Esophagus (tissue), 2 donors: Measurements from ENCODE around the gene PFN3. TPM values are rescaled to one million over a fixed set of nuclear protein-coding genes. Genes with fewer than 3 reads are reported as not detected.
A peak's percentile ranks its signal among the peaks of the same experiment; 100 is the strongest.

Experiments
- H3K27ac ChIP-seq, 2 donors: one replicate each; pipeline ENCODE4 v1.5.1; 2013; ENCODE audit warnings: low read depth in 2 of 2, mild to moderate bottlenecking in 2 of 2, inconsistent platforms in 1 of 2, low read length in 1 of 2, moderate library complexity in 1 of 2
- H3K27me3 ChIP-seq, 2 donors: one replicate each; pipeline ENCODE4 v1.6.1; 2013; ENCODE audit warnings: low read length in 2 of 2, control low read depth in 1 of 2, mild to moderate bottlenecking in 1 of 2; ENCODE audit not compliant: insufficient read depth in 2 of 2, control insufficient read depth in 1 of 2
- H3K36me3 ChIP-seq, 2 donors: one replicate each; pipeline ENCODE4 v1.6.1; 2013; ENCODE audit warnings: low read length in 1 of 2; ENCODE audit not compliant: control insufficient read depth in 2 of 2, insufficient read depth in 2 of 2
- H3K4me1 ChIP-seq, 2 donors: one replicate each; pipeline ENCODE4 v1.6.1; 2013; ENCODE audit warnings: low read length in 1 of 2; ENCODE audit not compliant: control insufficient read depth in 2 of 2, insufficient read depth in 2 of 2
- H3K4me3 ChIP-seq, 2 donors: one replicate each; pipeline ENCODE4 v1.5.1; 2013; ENCODE audit warnings: low read length in 2 of 2, mild to moderate bottlenecking in 2 of 2, low read depth in 1 of 2, moderate library complexity in 1 of 2
- H3K9me3 ChIP-seq, 2 donors: one replicate each; pipeline ENCODE4 v1.6.1; 2013; ENCODE audit warnings: mild to moderate bottlenecking in 2 of 2, low read depth in 1 of 2, low read length in 1 of 2, moderate library complexity in 1 of 2; ENCODE audit not compliant: control insufficient read depth in 2 of 2, insufficient read depth in 1 of 2
- WGBS, 2 donors: extraction: QIAGEN DNeasy Blood & Tissue Kit; methylation state at CpG; one replicate each; pipeline ENCODE4 v1.1.7; 2013; 5-methylcytosine and 5-hydroxymethylcytosine counted together
- polyA plus RNA-seq, 2 donors: library from polyadenylated mRNA; stranded (reverse); fragments of 200-250 nt; gene quantifications; one replicate each; pipeline ENCODE4 v1.2.3, GENCODE V29; 2013
- donor health status: healthy with polysubstance abuse.
- donor health status: Bipolar disorder and iron deficiency.

PFN3 gene
- polyA plus RNA-seq, 2 donors: 0.21 TPM; not detected in 1

GRCh38 chr5:177431317-177432142, 31.1 kb upstream of the PFN3 start:
- Histone ChIP-seq H3K4me3 (no peak overlapping the region), H3K36me3 (peaks cover 0 to 36% of the 10 kb centered on the region in 2 donors), H3K27ac (peak overlapping the region; percentile 37 to 73), H3K27me3 (no peaks in the 10 kb centered on the region), H3K4me1 (peaks cover 7 to 44% of the 10 kb centered on the region in 2 donors), H3K9me3 (no peaks in the 10 kb centered on the region)
- 50 to 58% methylated on average over 29 of the region's 29 CpGs for WGBS, 2 donors

- H3K9me3 ChIP-seq: no peaks in the 10 kb centered on the region
- 63 to 81% methylated on average over 7 of the region's 7 CpGs for WGBS, 2 donors
- H3K36me3 ChIP-seq: peaks cover 0 to 35% of the 10 kb centered on the region in 2 donors
- no peaks in the 10 kb centered on the region for H3K27me3 ChIP-seq
- H3K4me3 ChIP-seq: no peak overlapping the region
- H3K4me1 ChIP-seq: peaks cover 7 to 44% of the 10 kb centered on the region in 2 donors
- peak overlapping the region in 1 of 2 donors; percentile 73 for H3K27ac ChIP-seq
Measured at GRCh38 chr5:177430972-177431316, 30.5 kb upstream of the PFN3 start.

DNA sequence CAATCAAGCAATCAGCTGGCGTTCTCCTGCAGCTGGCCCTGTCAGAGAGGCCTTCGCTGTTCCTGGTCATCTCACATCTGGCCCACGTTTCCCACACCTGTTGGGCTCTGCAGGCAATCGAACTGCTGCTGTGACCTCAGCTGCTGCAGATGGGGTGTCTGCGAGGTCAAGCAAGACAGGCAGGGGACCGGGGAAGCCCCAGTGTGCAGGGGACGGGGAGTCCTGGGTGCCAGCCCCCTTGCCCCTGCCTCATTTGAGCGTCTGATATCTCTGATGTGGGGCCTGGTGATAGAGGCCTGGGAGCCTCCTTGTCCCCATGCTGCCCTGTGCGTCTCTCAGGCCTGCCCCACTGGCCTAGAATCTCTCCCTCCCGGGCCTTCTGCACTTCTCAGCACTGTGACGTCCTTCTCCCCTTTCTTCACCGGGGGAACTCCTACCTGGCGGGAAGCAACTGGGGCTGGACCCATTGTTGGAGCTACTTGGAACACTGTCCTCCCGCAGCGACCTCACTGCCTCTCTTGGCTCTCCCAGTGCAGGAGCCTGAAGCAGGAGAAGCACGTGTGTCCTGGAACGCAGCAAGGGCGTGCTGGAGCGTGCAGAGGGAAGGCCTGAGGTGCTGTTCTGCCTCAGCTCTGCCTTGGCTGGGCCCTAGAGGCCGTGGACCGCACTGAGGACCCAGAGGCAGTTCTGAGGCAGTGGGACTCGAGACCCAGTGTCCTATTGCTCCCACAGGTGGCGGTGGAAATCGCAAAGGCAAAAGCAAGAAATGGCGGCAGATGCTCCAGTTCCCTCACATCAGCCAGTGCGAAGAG, 29.9 kb upstream of the PFN3 start:
- H3K4me1 ChIP-seq: peaks cover 7 to 44% of the 10 kb centered on the region in 2 donors
- peak overlapping the region in 1 of 2 donors; percentile 73 for H3K27ac ChIP-seq
- 57 to 64% methylated on average over 26 of the region's 26 CpGs for WGBS, 2 donors
- no peak overlapping the region for H3K4me3 ChIP-seq
- H3K27me3 ChIP-seq: no peaks in the 10 kb centered on the region
- no peaks in the 10 kb centered on the region for H3K9me3 ChIP-seq
- peaks cover 0 to 32% of the 10 kb centered on the region in 2 donors for H3K36me3 ChIP-seq

DNA sequence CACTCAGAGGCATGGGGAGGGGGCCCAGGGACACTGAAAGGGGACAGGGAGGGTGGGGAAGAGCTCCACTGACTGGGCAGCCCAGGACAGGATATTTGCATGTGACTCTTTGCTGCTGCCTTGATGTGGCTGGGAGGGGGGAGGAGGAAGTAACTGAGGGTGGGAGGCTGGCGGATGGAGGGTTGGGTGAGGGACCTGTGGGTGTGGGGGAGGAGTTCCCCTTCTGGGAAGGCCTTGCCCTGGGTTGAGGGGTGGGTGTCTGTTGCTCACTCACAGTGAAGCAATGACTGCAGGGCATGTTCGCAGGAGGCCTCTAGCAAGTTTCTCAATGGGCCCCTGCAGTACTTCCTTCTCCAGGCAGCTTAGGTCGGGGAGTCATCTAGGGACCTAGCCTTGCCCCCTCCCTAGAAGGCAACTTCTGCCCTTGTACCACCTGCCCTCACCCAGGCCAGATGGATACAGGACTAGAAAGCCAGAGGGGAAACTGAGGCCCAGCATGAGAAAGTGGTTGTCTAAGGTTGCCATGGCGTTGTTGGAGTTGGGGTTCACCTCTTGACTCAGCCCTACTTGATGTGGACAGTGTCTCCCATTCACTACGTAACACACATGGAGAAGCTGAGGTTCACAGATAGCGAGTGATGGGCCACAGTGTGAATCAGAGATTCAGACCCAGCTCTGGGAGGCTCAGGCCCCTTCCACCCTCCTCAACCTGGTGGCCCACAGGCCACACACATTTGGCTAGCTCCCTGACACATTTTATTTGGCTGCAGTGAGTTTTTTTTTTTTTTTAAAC, 29.0 kb upstream of the PFN3 start:
- 69 to 71% methylated on average over 6 of the region's 6 CpGs for WGBS, 2 donors
- H3K27me3 ChIP-seq: no peaks in the 10 kb centered on the region
- H3K36me3 ChIP-seq: peaks cover 0 to 27% of the 10 kb centered on the region in 2 donors
- H3K4me1 ChIP-seq: peaks cover 7 to 44% of the 10 kb centered on the region in 2 donors
- no peaks in the 10 kb centered on the region for H3K9me3 ChIP-seq
- H3K4me3 ChIP-seq: no peak overlapping the region
- H3K27ac ChIP-seq: peak overlapping the region; percentile 29 to 48

- Histone ChIP-seq H3K36me3 (peaks cover 0 to 21% of the 10 kb centered on the region in 2 donors), H3K27me3 (no peaks in the 10 kb centered on the region), H3K27ac (peak overlapping the region; percentile 29 to 48), H3K4me3 (no peak overlapping the region), H3K4me1 (peaks cover 7 to 39% of the 10 kb centered on the region in 2 donors), H3K9me3 (no peaks in the 10 kb centered on the region)
- WGBS, 2 donors: 76% methylated on average over 10 of the region's 10 CpGs
Measured at GRCh38 chr5:177428574-177429217, 28.2 kb upstream of the PFN3 start.

DNA sequence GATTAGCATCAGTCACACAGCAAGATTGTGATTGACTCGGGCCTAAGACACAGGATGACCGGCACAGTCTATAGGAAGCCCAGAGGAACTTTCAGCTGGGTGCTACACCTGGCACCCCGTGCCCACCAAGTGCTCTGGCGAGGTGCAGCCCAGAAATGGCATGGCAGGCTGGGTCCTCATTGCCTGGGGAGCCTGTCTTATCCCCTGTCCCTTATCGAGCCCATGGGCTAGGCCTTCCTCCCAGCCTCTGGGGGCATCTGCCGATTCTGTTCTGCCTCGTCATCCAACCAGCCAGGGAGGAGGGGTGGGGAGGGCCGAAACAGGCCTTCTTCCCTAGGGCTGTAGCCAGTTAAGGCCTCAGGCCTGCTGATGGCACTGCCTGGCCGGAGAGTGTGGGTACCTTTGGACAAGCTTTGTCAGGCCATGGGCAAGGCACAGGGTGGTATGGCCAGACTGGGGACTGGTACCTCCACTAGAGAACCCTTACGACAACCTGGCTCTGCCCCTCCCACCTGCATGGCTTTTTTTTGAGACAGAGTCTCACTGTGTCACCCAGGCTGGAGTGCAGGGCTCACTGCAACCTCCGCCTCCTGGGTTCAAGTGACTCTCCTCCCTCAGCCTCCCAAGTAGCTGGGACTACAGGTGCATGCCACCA, 27.6 kb upstream of the PFN3 start:
- Histone ChIP-seq H3K27me3 (no peaks in the 10 kb centered on the region), H3K36me3 (peaks cover 0 to 16% of the 10 kb centered on the region in 2 donors), H3K4me3 (peak overlapping the region; percentile 3 to 84), H3K9me3 (no peaks in the 10 kb centered on the region), H3K4me1 (peaks cover 7 to 39% of the 10 kb centered on the region in 2 donors), H3K27ac (peak overlapping the region in 1 of 2 donors; percentile 97)
- WGBS, 2 donors: 55 to 57% methylated on average over 11 of the region's 11 CpGs

- peak overlapping the region; percentile 84 to 85 for H3K4me3 ChIP-seq
- no peaks in the 10 kb centered on the region for H3K9me3 ChIP-seq
- H3K27me3 ChIP-seq: no peaks in the 10 kb centered on the region
- WGBS, 2 donors: 9 to 12% methylated on average over 11 of the region's 11 CpGs
- peaks cover 7 to 36% of the 10 kb centered on the region in 2 donors for H3K4me1 ChIP-seq
- H3K36me3 ChIP-seq: peaks cover 0 to 9% of the 10 kb centered on the region in 2 donors
- peak overlapping the region; percentile 97 for H3K27ac ChIP-seq
Measured at GRCh38 chr5:177427211-177427822, 26.9 kb upstream of the PFN3 start.

DNA sequence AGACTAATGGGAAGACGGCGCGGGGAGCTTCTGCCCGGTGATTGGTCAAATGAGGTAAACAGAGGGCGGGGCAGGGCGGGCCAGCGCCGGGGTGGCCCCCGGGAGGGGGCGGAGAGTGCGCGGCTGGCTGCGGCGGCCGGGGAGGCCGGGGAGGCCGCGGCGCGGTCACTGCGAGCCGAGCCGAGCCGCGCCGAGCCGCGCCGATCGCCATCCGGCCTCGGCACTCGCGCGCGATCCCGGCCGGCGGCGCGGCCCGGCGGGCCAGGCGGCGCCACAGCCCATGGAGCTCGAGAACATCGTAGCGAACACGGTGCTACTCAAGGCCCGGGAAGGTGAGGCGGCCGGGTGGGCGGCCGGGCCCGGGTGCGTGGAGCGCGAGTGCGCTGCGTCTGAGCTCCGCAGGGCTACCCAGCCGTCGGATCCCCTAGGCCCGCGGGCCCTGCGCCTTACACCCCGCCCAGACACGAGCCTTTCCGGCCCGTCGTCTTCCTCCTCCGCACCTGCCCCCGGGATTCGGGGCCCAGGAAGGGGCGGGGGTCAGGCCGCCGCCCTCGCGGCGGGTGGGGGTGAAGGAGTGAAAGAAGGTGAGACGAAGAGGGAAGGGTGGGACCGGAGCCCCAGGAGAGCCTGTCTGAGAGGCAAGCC, 26.2 kb upstream of the PFN3 start, which contains the start of gene GRK6:
TSS of gene GRK6 (plus strand) at position 111 of the 645 bp plus-strand sequence. CDS start at position 281, 170 bp downstream.
- no peaks in the 10 kb centered on the region for H3K27me3 ChIP-seq
- H3K4me3 ChIP-seq: peak within 1 kb of the TSS; percentile 84 to 85
- peak within 1 kb of the TSS; percentile 98 to 99 for H3K27ac ChIP-seq
- peaks cover 0 to 3% of the 10 kb centered on the region in 2 donors for H3K36me3 ChIP-seq
- no peaks in the 10 kb centered on the region for H3K9me3 ChIP-seq
- 0% methylated on average over 50 to 82 of the region's 82 CpGs for WGBS, 2 donors
- peaks cover 7 to 30% of the 10 kb centered on the region in 2 donors for H3K4me1 ChIP-seq
